ENCODE results near the gene NBAS. TPM values are rescaled to one million over a fixed set of nuclear protein-coding genes. Genes with fewer than 3 reads are reported as not detected.
A peak's percentile ranks its signal among the peaks of the same experiment; 100 is the strongest.

The NBAS gene
- total RNA-seq, 1 donor from 2014 or later = 126 TPM

GRCh38 chr2:15577071-15577735, 16.1 kb upstream of the NBAS start:
- H3K4me1 ChIP-seq (ENCODE audit: control insufficient read depth in 3 of 3, insufficient read depth in 3 of 3, low read length in 3 of 3) = no peaks in the 10 kb centered on the region
- H3K36me3 ChIP-seq (ENCODE audit: control insufficient read depth in 3 of 3, insufficient read depth in 3 of 3, low read length in 3 of 3) = no peaks in the 10 kb centered on the region
- H3K27ac ChIP-seq (ENCODE audit: low read depth, low read length) = no peak overlapping the region
- H3K27me3 ChIP-seq (ENCODE audit: control insufficient read depth in 3 of 3, insufficient read depth in 3 of 3, low read length in 3 of 3) = no peaks in the 10 kb centered on the region
- H3K9ac ChIP-seq (ENCODE audit: low read depth in 1 of 3, low read length in 3 of 3) = no peak overlapping the region
- H3K9me3 ChIP-seq (ENCODE audit: control insufficient read depth in 3 of 3, low read length in 3 of 3) = no peaks in the 10 kb centered on the region
- H3K4me3 ChIP-seq (ENCODE audit: low read length in 3 of 3) = no peak overlapping the region

- Histone ChIP-seq H3K36me3 (ENCODE audit: control insufficient read depth in 3 of 3, insufficient read depth in 3 of 3, low read length in 3 of 3) (no peaks in the 10 kb centered on the region), H3K9ac (ENCODE audit: low read depth in 1 of 3, low read length in 3 of 3) (no peak overlapping the region), H3K27ac (ENCODE audit: low read depth, low read length) (no peak overlapping the region), H3K4me1 (ENCODE audit: control insufficient read depth in 3 of 3, insufficient read depth in 3 of 3, low read length in 3 of 3) (peaks cover 0 to 5% (median 0%) of the 10 kb centered on the region in 3 donors), H3K4me3 (ENCODE audit: low read length in 3 of 3) (no peak overlapping the region), H3K9me3 (ENCODE audit: control insufficient read depth in 3 of 3, low read length in 3 of 3) (no peaks in the 10 kb centered on the region), H3K27me3 (ENCODE audit: control insufficient read depth in 3 of 3, insufficient read depth in 3 of 3, low read length in 3 of 3) (no peaks in the 10 kb centered on the region)
Measured at GRCh38 chr2:15571729-15572128, 10.6 kb upstream of the NBAS start.

- Histone ChIP-seq H3K4me3 (ENCODE audit: low read length in 3 of 3) (no peak overlapping the region), H3K27me3 (ENCODE audit: control insufficient read depth in 3 of 3, insufficient read depth in 3 of 3, low read length in 3 of 3) (no peaks in the 10 kb centered on the region), H3K9ac (ENCODE audit: low read depth in 1 of 3, low read length in 3 of 3) (peak overlapping the region in 2 of 3 donors; percentile 27 to 50), H3K36me3 (ENCODE audit: control insufficient read depth in 3 of 3, insufficient read depth in 3 of 3, low read length in 3 of 3) (no peaks in the 10 kb centered on the region), H3K9me3 (ENCODE audit: control insufficient read depth in 3 of 3, low read length in 3 of 3) (no peaks in the 10 kb centered on the region), H3K4me1 (ENCODE audit: control insufficient read depth in 3 of 3, insufficient read depth in 3 of 3, low read length in 3 of 3) (peaks cover 0 to 5% (median 0%) of the 10 kb centered on the region in 3 donors), H3K27ac (ENCODE audit: low read depth, low read length) (no peak overlapping the region)
Measured at GRCh38 chr2:15570104-15570503, 9.0 kb upstream of the NBAS start.

GRCh38 chr2:15568874-15569273, 7.7 kb upstream of the NBAS start:
- Histone ChIP-seq H3K27ac (ENCODE audit: low read depth, low read length) (no peak overlapping the region), H3K4me1 (ENCODE audit: control insufficient read depth in 3 of 3, insufficient read depth in 3 of 3, low read length in 3 of 3) (peaks cover 0 to 5% (median 0%) of the 10 kb centered on the region in 3 donors), H3K36me3 (ENCODE audit: control insufficient read depth in 3 of 3, insufficient read depth in 3 of 3, low read length in 3 of 3) (no peaks in the 10 kb centered on the region), H3K9me3 (ENCODE audit: control insufficient read depth in 3 of 3, low read length in 3 of 3) (no peaks in the 10 kb centered on the region), H3K4me3 (ENCODE audit: low read length in 3 of 3) (no peak overlapping the region), H3K27me3 (ENCODE audit: control insufficient read depth in 3 of 3, insufficient read depth in 3 of 3, low read length in 3 of 3) (no peaks in the 10 kb centered on the region), H3K9ac (ENCODE audit: low read depth in 1 of 3, low read length in 3 of 3) (no peak overlapping the region)

- Histone ChIP-seq H3K9ac (ENCODE audit: low read depth in 1 of 3, low read length in 3 of 3) (no peak overlapping the region), H3K36me3 (ENCODE audit: control insufficient read depth in 3 of 3, insufficient read depth in 3 of 3, low read length in 3 of 3) (no peaks in the 10 kb centered on the region), H3K27me3 (ENCODE audit: control insufficient read depth in 3 of 3, insufficient read depth in 3 of 3, low read length in 3 of 3) (no peaks in the 10 kb centered on the region), H3K4me3 (ENCODE audit: low read length in 3 of 3) (no peak overlapping the region), H3K27ac (ENCODE audit: low read depth, low read length) (no peak overlapping the region), H3K4me1 (ENCODE audit: control insufficient read depth in 3 of 3, insufficient read depth in 3 of 3, low read length in 3 of 3) (peaks cover 0 to 5% (median 4%) of the 10 kb centered on the region in 3 donors), H3K9me3 (ENCODE audit: control insufficient read depth in 3 of 3, low read length in 3 of 3) (no peaks in the 10 kb centered on the region)
Measured at GRCh38 chr2:15566912-15567311, 5.8 kb upstream of the NBAS start.

- Histone ChIP-seq H3K4me1 (ENCODE audit: control insufficient read depth in 3 of 3, insufficient read depth in 3 of 3, low read length in 3 of 3) (peaks cover 0 to 6% (median 5%) of the 10 kb centered on the region in 3 donors), H3K27me3 (ENCODE audit: control insufficient read depth in 3 of 3, insufficient read depth in 3 of 3, low read length in 3 of 3) (no peaks in the 10 kb centered on the region), H3K9me3 (ENCODE audit: control insufficient read depth in 3 of 3, low read length in 3 of 3) (no peaks in the 10 kb centered on the region), H3K27ac (ENCODE audit: low read depth, low read length) (no peak overlapping the region), H3K36me3 (ENCODE audit: control insufficient read depth in 3 of 3, insufficient read depth in 3 of 3, low read length in 3 of 3) (no peaks in the 10 kb centered on the region), H3K9ac (ENCODE audit: low read depth in 1 of 3, low read length in 3 of 3) (no peak overlapping the region), H3K4me3 (ENCODE audit: low read length in 3 of 3) (no peak overlapping the region)
Measured at GRCh38 chr2:15565994-15566671, 5.0 kb upstream of the NBAS start.

- Histone ChIP-seq H3K4me1 (ENCODE audit: control insufficient read depth in 3 of 3, insufficient read depth in 3 of 3, low read length in 3 of 3) (peaks cover 0 to 7% (median 7%) of the 10 kb centered on the region in 3 donors), H3K9ac (ENCODE audit: low read depth in 1 of 3, low read length in 3 of 3) (no peak overlapping the region), H3K9me3 (ENCODE audit: control insufficient read depth in 3 of 3, low read length in 3 of 3) (no peaks in the 10 kb centered on the region), H3K4me3 (ENCODE audit: low read length in 3 of 3) (no peak overlapping the region), H3K36me3 (ENCODE audit: control insufficient read depth in 3 of 3, insufficient read depth in 3 of 3, low read length in 3 of 3) (no peaks in the 10 kb centered on the region), H3K27me3 (ENCODE audit: control insufficient read depth in 3 of 3, insufficient read depth in 3 of 3, low read length in 3 of 3) (no peaks in the 10 kb centered on the region), H3K27ac (ENCODE audit: low read depth, low read length) (no peak overlapping the region)
Measured at GRCh38 chr2:15565392-15565791, 4.3 kb upstream of the NBAS start.

GRCh38 chr2:15563227-15564100, 2.3 kb upstream of the NBAS start:
- Histone ChIP-seq H3K27ac (ENCODE audit: low read depth, low read length) (no peak overlapping the region), H3K9ac (ENCODE audit: low read depth in 1 of 3, low read length in 3 of 3) (no peak overlapping the region), H3K4me3 (ENCODE audit: low read length in 3 of 3) (no peak overlapping the region), H3K36me3 (ENCODE audit: control insufficient read depth in 3 of 3, insufficient read depth in 3 of 3, low read length in 3 of 3) (no peaks in the 10 kb centered on the region), H3K9me3 (ENCODE audit: control insufficient read depth in 3 of 3, low read length in 3 of 3) (no peaks in the 10 kb centered on the region), H3K27me3 (ENCODE audit: control insufficient read depth in 3 of 3, insufficient read depth in 3 of 3, low read length in 3 of 3) (no peaks in the 10 kb centered on the region), H3K4me1 (ENCODE audit: control insufficient read depth in 3 of 3, insufficient read depth in 3 of 3, low read length in 3 of 3) (peaks cover 2 to 21% (median 10%) of the 10 kb centered on the region in 3 donors)

GRCh38 chr2:15562354-15563031, 1.4 kb upstream of the NBAS start:
- no peak overlapping the region for H3K9ac ChIP-seq (ENCODE audit: low read depth in 1 of 3, low read length in 3 of 3)

More at GRCh38 chr2:15562354-15563031, 1.4 kb upstream of the NBAS start:
- H3K4me1 ChIP-seq (ENCODE audit: control insufficient read depth in 3 of 3, insufficient read depth in 3 of 3, low read length in 3 of 3) = peaks cover 8 to 28% (median 16%) of the 10 kb centered on the region in 3 donors
- no peaks in the 10 kb centered on the region for H3K27me3 ChIP-seq (ENCODE audit: control insufficient read depth in 3 of 3, insufficient read depth in 3 of 3, low read length in 3 of 3)
- no peak overlapping the region for H3K4me3 ChIP-seq (ENCODE audit: low read length in 3 of 3)
- H3K9me3 ChIP-seq (ENCODE audit: control insufficient read depth in 3 of 3, low read length in 3 of 3) = no peaks in the 10 kb centered on the region
- no peak overlapping the region for H3K27ac ChIP-seq (ENCODE audit: low read depth, low read length)
- H3K36me3 ChIP-seq (ENCODE audit: control insufficient read depth in 3 of 3, insufficient read depth in 3 of 3, low read length in 3 of 3) = no peaks in the 10 kb centered on the region

All from skeletal muscle tissue (tissue), 4 donors.